Neural cell (in vitro differentiated cells): ENCODE data around the gene PIGBOS1. TPM values are rescaled to one million over a fixed set of nuclear protein-coding genes. Genes with fewer than 3 reads are reported as not detected.

Experiments used
- H2AFZ ChIP-seq: fragments of 200-600, 300-800 bp; sonication (generic), shearing (Covaris generic); 2 replicates; pipeline ENCODE4 v1.6.0; 2014; ENCODE audit warnings: low read depth, mild to moderate bottlenecking, antibody characterized with exemption, low read length, moderate library complexity
- H3F3A ChIP-seq: fragments of 200-600 bp; shearing (Covaris generic); 2 replicates; pipeline ENCODE4 v1.6.1; 2016; ENCODE audit warnings: mild to moderate bottlenecking, moderate library complexity, mixed read lengths, antibody characterized with exemption, low read length; ENCODE audit not compliant: insufficient read depth, poor library complexity, severe bottlenecking
- H3K27ac ChIP-seq: fragments of 200-600, 300-800 bp; sonication (generic), shearing (Covaris generic); 2 replicates; pipeline ENCODE4 v1.5.1; 2014; ENCODE audit warnings: mild to moderate bottlenecking, low read length, moderate library complexity
- H3K27me3 ChIP-seq: fragments of 300-800, 200-600 bp; sonication (generic), shearing (Covaris generic); 2 replicates; pipeline ENCODE4 v1.6.0; 2014; ENCODE audit warnings: mild to moderate bottlenecking, low read depth, low read length, moderate library complexity; ENCODE audit not compliant: insufficient read depth
- H3K36me3 ChIP-seq: fragments of 300-800, 200-600 bp; sonication (generic), shearing (Covaris generic); 2 replicates; pipeline ENCODE4 v1.5.1; 2014; ENCODE audit warnings: mild to moderate bottlenecking, antibody characterized with exemption, low read length, moderate library complexity; ENCODE audit not compliant: insufficient read depth
- H3K4me2 ChIP-seq: fragments of 300-800, 200-600 bp; sonication (generic), shearing (Covaris generic); 2 replicates; pipeline ENCODE4 v1.6.0; 2014; ENCODE audit warnings: mild to moderate bottlenecking, low read length
- H3K4me3 ChIP-seq: fragments of 300-800, 200-600 bp; sonication (generic), shearing (Covaris generic); 2 replicates; pipeline ENCODE4 v1.5.1; 2014; ENCODE audit warnings: mild to moderate bottlenecking, low read length, moderate library complexity
- H3K79me2 ChIP-seq: fragments of 200-600 bp; shearing (Covaris generic); replicated peaks from 2 replicates; pipeline ENCODE4 v1.6.0; 2014; ENCODE audit warnings: mild to moderate bottlenecking, low read length, moderate library complexity; ENCODE audit not compliant: insufficient read depth
- H3K9ac ChIP-seq: fragments of 300-800, 200-600 bp; sonication (generic), shearing (Covaris generic); 2 replicates; pipeline ENCODE4 v1.6.1; 2016; ENCODE audit warnings: mild to moderate bottlenecking, low read length, mixed read lengths
- H3K9me2 ChIP-seq: fragments of 200-600 bp; shearing (Covaris generic); 2 replicates; pipeline ENCODE4 v1.6.1; 2016; ENCODE audit warnings: mild to moderate bottlenecking, low read length, mixed read lengths; ENCODE audit not compliant: insufficient read depth
- H3K9me3 ChIP-seq: fragments of 200-600, 300-800 bp; sonication (generic), shearing (Covaris generic); 2 replicates; pipeline ENCODE4 v1.6.1; 2016; ENCODE audit warnings: mild to moderate bottlenecking, mixed run types, low read length, moderate library complexity, mixed read lengths
- H4K20me1 ChIP-seq: fragments of 200-600 bp; shearing (Covaris generic); 2 replicates; pipeline ENCODE4 v1.6.1; 2016; ENCODE audit warnings: mild to moderate bottlenecking, mixed run types; ENCODE audit not compliant: insufficient read depth
- EP300 ChIP-seq: fragments of 450-650 bp; conservative IDR thresholded peaks from 2 replicates; pipeline ENCODE4 v1.6.1; 2014; ENCODE audit warnings: antibody characterized with exemption, mild to moderate bottlenecking, moderate library complexity; ENCODE audit not compliant: poor library complexity, severe bottlenecking
- EZH2 ChIP-seq: fragments of 200-600, 300-800 bp; shearing (Covaris generic), sonication (generic); IDR thresholded peaks from 2 replicates; pipeline ENCODE4 v1.6.1; 2014; ENCODE audit warnings: antibody characterized with exemption, low read length, borderline replicate concordance, mild to moderate bottlenecking; ENCODE audit not compliant: insufficient read depth, poor library complexity, severe bottlenecking
- MXI1 ChIP-seq: fragments of 450-650 bp; conservative IDR thresholded peaks from 2 replicates; pipeline ENCODE4 v1.6.1; 2014; ENCODE audit warnings: antibody characterized with exemption, mild to moderate bottlenecking; ENCODE audit not compliant: poor library complexity, severe bottlenecking
- POLR2AphosphoS5 ChIP-seq: IDR thresholded peaks from 2 replicates; pipeline ENCODE4 v1.6.1; 2012
- RAD21 ChIP-seq: fragments of 450-650 bp; conservative IDR thresholded peaks from 2 replicates; pipeline ENCODE4 v1.6.1; 2014; ENCODE audit warnings: antibody characterized with exemption, mild to moderate bottlenecking, moderate library complexity
- SMC3 ChIP-seq: fragments of 450-650 bp; conservative IDR thresholded peaks from 2 replicates; pipeline ENCODE4 v1.6.1; 2014; ENCODE audit warnings: antibody characterized with exemption, mild to moderate bottlenecking, moderate library complexity; ENCODE audit not compliant: poor library complexity
- TAF1 ChIP-seq: IDR thresholded peaks from 2 replicates; pipeline ENCODE4 v1.6.1; 2012; ENCODE audit warnings: low read depth
- polyA plus RNA-seq: library from polyadenylated mRNA; depleted of rRNA; stranded (reverse); fragments of >200 nt; gene quantifications from 2 replicates; pipeline ENCODE4 v1.2.3, GENCODE V29; 2014
- TF ChIP-seq, protein P1 (sequence below): IDR thresholded peaks from 2 replicates; pipeline ENCODE4 v1.6.1; 2012; ENCODE audit warnings: borderline replicate concordance
- TF ChIP-seq, protein P2 (sequence below): fragments of 450-650 bp; IDR thresholded peaks from 2 replicates; pipeline ENCODE4 v1.5.1; 2014; ENCODE audit warnings: antibody characterized with exemption, mild to moderate bottlenecking, moderate library complexity; ENCODE audit not compliant: poor library complexity, severe bottlenecking

Gene PIGBOS1
- polyA plus RNA-seq, 1 donor from 2014 or later = 16.4 TPM

DNA sequence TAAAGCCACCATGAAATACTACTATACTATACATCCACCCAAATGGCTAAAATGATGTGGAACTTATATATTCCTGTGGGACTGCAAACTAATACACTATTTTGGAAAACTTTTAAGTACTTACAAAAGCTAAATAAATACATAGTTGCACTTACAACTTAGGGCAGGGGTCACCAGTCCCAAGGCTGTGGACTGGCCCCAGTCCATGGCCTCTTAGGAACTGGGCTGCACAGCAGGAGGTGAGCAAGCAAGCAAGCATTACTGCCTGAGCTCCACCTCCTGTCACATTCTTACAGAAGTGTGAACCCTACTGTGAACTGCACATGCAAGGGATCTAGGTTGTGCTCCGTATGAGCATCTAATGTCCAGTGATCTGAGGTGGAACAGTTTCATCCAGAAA, 18.2 kb upstream of the PIGBOS1 start:
- Histone ChIP-seq H3K27ac (no peak overlapping the region), H3K4me3 (no peak overlapping the region), H3K27me3 (no peaks in the 10 kb centered on the region), H3K9me3 (no peaks in the 10 kb centered on the region), H4K20me1 (no peaks in the 10 kb centered on the region), H3K36me3 (no peaks in the 10 kb centered on the region), H3K9ac (no peak overlapping the region), H3K79me2 (no peaks in the 10 kb centered on the region), H3F3A (no peaks in the 10 kb centered on the region), H2AFZ (no peak overlapping the region), H3K4me2 (no peak overlapping the region), H3K9me2 (no peaks in the 10 kb centered on the region)
- TF ChIP-seq RAD21 = no peak
- TF ChIP-seq, protein P1, sequence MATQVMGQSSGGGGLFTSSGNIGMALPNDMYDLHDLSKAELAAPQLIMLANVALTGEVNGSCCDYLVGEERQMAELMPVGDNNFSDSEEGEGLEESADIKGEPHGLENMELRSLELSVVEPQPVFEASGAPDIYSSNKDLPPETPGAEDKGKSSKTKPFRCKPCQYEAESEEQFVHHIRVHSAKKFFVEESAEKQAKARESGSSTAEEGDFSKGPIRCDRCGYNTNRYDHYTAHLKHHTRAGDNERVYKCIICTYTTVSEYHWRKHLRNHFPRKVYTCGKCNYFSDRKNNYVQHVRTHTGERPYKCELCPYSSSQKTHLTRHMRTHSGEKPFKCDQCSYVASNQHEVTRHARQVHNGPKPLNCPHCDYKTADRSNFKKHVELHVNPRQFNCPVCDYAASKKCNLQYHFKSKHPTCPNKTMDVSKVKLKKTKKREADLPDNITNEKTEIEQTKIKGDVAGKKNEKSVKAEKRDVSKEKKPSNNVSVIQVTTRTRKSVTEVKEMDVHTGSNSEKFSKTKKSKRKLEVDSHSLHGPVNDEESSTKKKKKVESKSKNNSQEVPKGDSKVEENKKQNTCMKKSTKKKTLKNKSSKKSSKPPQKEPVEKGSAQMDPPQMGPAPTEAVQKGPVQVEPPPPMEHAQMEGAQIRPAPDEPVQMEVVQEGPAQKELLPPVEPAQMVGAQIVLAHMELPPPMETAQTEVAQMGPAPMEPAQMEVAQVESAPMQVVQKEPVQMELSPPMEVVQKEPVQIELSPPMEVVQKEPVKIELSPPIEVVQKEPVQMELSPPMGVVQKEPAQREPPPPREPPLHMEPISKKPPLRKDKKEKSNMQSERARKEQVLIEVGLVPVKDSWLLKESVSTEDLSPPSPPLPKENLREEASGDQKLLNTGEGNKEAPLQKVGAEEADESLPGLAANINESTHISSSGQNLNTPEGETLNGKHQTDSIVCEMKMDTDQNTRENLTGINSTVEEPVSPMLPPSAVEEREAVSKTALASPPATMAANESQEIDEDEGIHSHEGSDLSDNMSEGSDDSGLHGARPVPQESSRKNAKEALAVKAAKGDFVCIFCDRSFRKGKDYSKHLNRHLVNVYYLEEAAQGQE = no peak
- TF ChIP-seq, protein P2, sequence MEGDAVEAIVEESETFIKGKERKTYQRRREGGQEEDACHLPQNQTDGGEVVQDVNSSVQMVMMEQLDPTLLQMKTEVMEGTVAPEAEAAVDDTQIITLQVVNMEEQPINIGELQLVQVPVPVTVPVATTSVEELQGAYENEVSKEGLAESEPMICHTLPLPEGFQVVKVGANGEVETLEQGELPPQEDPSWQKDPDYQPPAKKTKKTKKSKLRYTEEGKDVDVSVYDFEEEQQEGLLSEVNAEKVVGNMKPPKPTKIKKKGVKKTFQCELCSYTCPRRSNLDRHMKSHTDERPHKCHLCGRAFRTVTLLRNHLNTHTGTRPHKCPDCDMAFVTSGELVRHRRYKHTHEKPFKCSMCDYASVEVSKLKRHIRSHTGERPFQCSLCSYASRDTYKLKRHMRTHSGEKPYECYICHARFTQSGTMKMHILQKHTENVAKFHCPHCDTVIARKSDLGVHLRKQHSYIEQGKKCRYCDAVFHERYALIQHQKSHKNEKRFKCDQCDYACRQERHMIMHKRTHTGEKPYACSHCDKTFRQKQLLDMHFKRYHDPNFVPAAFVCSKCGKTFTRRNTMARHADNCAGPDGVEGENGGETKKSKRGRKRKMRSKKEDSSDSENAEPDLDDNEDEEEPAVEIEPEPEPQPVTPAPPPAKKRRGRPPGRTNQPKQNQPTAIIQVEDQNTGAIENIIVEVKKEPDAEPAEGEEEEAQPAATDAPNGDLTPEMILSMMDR = no peak
- no peak for TF ChIP-seq EP300
- no peak for TF ChIP-seq MXI1
- no peak for TF ChIP-seq SMC3
- no peak for TF ChIP-seq POLR2AphosphoS5
- no peak for TF ChIP-seq EZH2
- TF ChIP-seq TAF1 = no peak

DNA sequence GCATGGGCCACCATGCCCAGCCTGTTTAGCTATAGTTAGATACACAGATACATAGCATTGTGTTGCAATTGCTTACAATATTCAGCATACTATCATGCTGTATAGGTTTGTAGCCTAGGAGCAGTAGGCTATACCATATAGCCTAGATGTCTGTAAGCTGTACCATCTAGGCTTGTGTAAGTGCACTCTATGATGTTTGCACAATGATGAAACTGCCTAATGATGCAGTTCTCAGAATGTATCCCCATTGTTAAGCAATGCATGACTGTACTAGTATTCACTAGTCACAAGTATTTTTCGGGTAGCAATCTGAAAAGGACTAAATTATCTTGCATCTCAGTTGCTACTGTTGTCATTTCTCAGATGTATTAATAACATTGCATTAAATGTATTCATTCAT, 16.1 kb upstream of the PIGBOS1 start:
- TF ChIP-seq, protein P2 = no peak
- no peaks in the 10 kb centered on the region for H3K36me3 ChIP-seq
- H3K4me2 ChIP-seq = no peak overlapping the region
- H3K27ac ChIP-seq = no peak overlapping the region
- no peaks in the 10 kb centered on the region for H3K79me2 ChIP-seq
- no peaks in the 10 kb centered on the region for H3F3A ChIP-seq
- no peaks in the 10 kb centered on the region for H3K27me3 ChIP-seq
- no peak overlapping the region for H2AFZ ChIP-seq
- no peak overlapping the region for H3K9ac ChIP-seq
- H4K20me1 ChIP-seq = no peaks in the 10 kb centered on the region
- no peak overlapping the region for H3K4me3 ChIP-seq
- H3K9me3 ChIP-seq = no peaks in the 10 kb centered on the region
- no peaks in the 10 kb centered on the region for H3K9me2 ChIP-seq
